Mucosa of gallbladder (tissue), 1 donor: ENCODE measurements around the gene MAML2. TPM values are rescaled to one million over a fixed set of nuclear protein-coding genes. Genes with fewer than 3 reads are reported as not detected.
A peak's percentile ranks its signal among the peaks of the same experiment; 100 is the strongest.

Experiments used
- DNase-seq: peaks from one replicate; pipeline ENCODE4 v3.0.0-alpha.2; 2020; ENCODE audit warnings: low spot score
- total RNA-seq: library from RNA; stranded (reverse); gene quantifications from one replicate; pipeline ENCODE4 v1.2.1, GENCODE V29; 2021
- donor health status: DM: no; HTN: no; CAD: no.

The MAML2 gene
- total RNA-seq, 1 donor from 2014 or later = 14.3 TPM

- DNase-seq = no peak
These were observed 104.3 kb downstream of the MAML2 start for GRCh38 chr11:96238563-96239135.

GRCh38 chr11:96237766-96238266 is 105.2 kb downstream of the MAML2 start:
- no peak for DNase-seq

DNA sequence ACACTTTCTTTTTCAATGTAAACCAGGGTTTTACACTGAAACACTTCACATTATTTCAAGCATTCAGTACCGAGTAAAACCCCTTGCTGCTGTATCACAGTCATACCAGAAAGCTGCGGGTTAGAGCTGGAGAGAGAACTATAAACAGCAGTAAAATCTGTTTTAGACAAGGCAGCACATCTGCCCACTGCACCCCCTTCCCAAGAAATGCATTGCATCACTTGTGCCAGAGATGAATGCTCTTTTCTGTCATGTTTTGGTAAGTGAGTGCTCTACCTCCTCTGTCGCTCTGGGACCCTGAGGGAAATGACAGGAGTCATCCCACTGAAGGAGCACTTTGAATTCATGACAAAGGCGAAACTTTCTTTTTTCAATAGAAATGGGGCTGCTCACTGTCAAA is 107.2 kb downstream of the MAML2 start:
- no peak for DNase-seq

GRCh38 chr11:96234866-96235441 is 108.0 kb downstream of the MAML2 start:
- DNase-seq = no peak

GRCh38 chr11:96232132-96232531 is 110.9 kb downstream of the MAML2 start:
- DNase-seq = no peak

GRCh38 chr11:96230686-96231085 is 112.3 kb downstream of the MAML2 start:
- no peak for DNase-seq

DNA sequence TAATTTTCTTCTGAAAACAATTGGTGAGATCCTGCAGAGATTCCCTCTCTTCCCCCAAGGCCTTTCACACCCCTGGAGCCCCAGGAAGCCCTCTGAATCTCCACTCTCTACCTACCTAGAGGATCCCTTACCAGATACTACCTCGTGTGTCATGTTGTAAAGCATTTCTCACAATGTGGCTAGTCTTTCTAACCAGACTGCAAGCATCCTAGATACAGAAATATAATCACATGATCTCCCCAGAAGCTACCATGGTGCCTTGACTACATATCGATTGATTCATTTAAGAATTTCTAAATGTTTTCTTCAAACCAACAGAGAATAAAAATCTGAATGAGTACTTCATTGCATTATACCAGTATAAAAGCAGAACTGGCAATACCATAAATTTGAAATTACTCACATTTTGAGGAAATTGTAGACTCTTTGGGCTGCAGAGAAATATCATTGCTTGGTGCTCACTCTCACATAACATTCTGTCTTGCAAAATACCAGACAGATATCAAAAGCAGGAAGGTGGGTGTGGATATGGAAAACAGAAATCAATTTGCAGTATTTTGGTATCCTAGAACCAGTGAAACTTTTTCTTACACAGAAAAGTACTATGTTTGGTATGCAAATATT is 113.5 kb downstream of the MAML2 start:
- DNase-seq = no peak

GRCh38 chr11:96228910-96229309 is 114.1 kb downstream of the MAML2 start:
- DNase-seq = no peak

- peak; percentile 60 for DNase-seq
These were observed 114.5 kb downstream of the MAML2 start for GRCh38 chr11:96228473-96228891.

DNA sequence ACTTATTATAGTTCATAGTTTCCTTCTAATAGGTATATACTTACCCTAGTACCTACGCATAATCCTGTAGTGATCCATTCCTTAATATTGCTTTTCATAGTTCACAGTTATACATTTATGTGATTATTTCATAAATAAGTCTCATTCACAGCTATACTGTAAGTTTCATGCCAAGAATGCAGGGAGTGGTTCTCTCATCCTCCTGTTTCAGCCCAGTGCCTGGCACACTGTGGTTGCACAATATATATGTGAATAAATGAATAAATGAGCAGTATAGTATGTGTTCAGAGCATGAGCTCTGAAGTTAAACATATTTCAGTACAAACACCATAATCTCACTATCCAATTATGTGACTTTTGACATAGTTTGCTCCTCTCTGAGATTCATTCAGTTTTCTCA is 115.8 kb downstream of the MAML2 start:
- no peak for DNase-seq

GRCh38 chr11:96223083-96223482 is 119.9 kb downstream of the MAML2 start:
- no peak for DNase-seq

DNA sequence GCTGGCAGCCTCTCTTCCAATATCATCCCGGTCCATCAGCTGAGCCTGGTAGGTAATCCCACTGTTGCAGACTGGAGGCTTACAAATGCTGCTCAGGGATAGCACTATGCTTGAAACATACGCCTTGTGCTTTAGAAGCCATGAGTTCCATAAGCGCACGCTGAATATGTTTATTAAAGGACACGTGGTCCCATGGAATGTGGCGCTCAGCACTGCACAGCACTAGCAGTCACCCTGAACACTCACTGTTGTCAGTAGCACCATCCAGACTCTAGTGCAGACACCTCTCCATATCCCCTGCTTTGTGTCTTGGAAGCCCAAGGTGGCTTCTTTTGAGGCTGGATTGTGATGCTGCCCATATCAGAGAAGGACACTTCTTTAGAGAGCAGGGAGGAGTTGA is 120.9 kb downstream of the MAML2 start:
- no peak for DNase-seq

DNA sequence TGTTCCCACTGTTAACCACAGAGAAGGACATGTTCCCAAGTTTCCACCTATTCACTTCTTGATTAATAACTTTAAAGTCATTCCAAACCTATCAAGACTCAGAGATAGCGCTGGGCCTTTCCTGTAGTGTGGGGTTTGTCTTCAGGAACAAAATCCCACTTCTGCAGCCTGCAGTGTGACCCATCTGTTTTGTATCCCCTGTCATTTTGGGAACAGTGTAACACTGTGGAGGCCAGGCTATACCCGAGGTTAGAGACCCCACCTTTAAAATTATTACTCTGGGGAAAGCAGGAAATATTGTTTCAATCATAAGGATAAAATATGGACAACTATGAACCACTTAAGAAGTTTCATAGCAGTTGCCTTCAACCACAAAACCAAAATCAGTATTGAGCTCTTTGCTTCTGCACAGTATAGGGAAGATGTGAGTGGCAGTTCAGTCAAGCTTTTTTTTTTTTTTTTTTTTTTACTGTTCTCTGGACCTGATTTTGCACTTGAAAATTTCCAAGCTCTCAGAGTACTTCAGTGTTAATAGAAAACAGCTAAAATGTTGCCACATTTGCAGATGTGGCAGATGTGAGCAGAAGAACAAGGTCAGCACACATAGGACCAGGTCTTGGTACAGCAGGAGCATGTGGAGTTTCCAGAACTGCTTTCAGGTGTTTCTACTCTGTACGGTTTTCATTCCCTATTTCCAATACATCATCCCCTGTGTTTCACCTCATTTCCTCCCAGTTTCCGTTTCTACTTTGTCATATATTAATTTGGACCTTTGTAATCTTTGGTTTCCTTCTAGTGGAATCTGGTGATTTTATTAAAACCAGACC is 121.5 kb downstream of the MAML2 start:
- DNase-seq = no peak

- no peak for DNase-seq
These were observed 122.9 kb downstream of the MAML2 start for GRCh38 chr11:96219981-96220623.

- DNase-seq = no peak
These were observed 124.1 kb downstream of the MAML2 start for GRCh38 chr11:96218901-96219300.

GRCh38 chr11:96218006-96218405 is 125.0 kb downstream of the MAML2 start:
- DNase-seq = no peak

- DNase-seq = no peak
These were observed 125.8 kb downstream of the MAML2 start for GRCh38 chr11:96217206-96217605.

DNA sequence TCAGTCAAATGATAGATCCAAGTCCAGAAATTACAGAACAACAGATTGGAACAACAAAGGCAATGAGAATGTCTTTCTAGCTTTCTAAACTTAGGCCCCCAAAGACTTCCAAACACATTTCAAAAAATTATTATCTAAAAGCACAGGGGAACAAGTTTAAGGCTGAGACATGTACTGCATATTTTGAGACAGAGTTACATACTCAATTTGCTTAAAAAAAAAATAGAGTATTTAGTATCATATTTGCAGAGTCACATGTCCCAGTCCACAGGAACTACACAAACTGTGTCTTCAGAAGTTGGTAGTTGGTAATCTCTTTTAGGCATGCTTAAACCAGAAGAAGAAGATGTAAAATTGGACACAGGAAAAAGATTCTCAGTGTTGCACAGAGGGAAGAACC is 127.2 kb downstream of the MAML2 start:
- no peak for DNase-seq

DNA sequence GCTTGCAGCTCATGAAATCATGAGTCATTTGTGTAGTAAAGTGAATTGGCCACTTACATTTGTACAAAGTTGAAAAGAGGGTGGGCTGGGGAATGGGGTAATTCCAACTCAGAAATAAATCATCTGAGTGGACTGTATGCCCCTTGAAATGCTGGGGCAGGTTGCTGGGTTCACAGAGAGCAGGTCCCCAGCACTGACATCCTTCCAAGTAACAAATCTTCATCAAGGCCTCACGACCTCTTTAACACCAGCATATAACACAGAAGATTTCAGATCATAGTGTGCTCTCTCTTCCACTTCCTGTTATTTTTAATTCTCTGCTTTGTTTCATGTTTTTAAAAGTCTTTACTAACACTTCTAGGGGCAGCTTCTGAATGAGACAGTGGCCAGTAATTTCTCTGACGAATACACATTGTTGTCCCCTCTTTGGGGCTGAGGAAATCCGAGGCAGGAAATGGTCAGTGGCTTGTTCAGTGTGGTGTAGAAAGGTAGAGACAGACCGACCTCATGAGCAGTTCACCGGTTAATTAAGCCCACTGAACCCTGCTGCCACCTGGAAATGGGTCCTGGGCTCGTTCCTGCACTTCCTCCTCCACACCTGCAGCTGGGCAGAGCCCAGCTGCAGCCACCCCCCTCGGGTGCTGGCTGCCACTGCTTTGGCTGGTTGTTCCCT is 127.7 kb downstream of the MAML2 start:
- no peak for DNase-seq

GRCh38 chr11:96214777-96215109 is 128.3 kb downstream of the MAML2 start:
- DNase-seq = no peak

DNA sequence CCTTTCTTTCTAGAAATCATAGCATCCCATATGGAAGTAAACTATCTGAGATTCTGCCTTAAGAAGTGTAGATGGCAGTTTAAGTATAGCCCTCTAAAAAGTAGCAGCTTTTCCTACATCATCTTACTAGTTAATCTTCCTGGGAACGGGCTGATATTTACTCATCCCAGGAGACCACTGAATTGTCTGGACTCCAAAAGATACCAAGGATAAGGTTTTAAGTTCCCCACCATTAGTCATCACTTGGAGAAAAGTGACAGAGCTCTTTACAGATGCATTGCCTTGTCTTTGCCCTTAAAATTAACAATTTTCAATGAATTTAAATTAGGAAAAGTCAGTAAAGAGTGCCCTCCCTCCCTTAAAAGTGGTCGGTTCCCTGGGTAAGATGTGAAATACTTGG is 129.5 kb downstream of the MAML2 start:
- no peak for DNase-seq

DNA sequence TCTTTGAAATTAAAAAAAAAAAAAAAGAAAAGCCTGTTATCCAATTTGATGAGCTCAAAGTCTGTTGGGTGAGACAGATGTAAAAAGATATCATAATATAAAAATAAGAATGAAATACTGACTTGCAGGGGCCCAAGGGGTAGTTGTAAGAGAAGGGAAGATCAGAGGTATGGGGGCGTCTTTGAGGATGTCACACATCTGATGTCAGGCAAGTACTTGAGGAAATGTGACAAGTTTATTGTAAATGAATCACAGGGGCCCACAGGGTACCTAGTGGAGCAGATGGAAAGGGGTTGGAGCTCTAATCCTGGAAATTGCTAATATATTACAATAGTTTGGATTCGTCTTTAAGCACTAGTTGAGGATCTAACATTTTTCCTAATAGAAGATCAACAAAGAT is 131.6 kb downstream of the MAML2 start:
- no peak for DNase-seq
